Colonic mucosa (tissue), 4 donors: ENCODE data around the gene KIAA0586. TPM values are rescaled to one million over a fixed set of nuclear protein-coding genes. Genes with fewer than 3 reads are reported as not detected.

Experiments
- DNase-seq: peaks from one replicate; pipeline ENCODE4 v3.0.0-alpha.2; 2020
- H3K27ac ChIP-seq: fragments of 200-600 bp; one replicate; pipeline ENCODE4 v1.8.0; 2021
- H3K27me3 ChIP-seq: fragments of 200-600 bp; one replicate; pipeline ENCODE4 v1.8.0; 2021
- H3K36me3 ChIP-seq: fragments of 200-600 bp; one replicate; pipeline ENCODE4 v1.8.0; 2021
- H3K4me1 ChIP-seq: fragments of 200-600 bp; one replicate; pipeline ENCODE4 v1.8.0; 2021; ENCODE audit warnings: mild to moderate bottlenecking
- H3K4me3 ChIP-seq: fragments of 200-600 bp; one replicate; pipeline ENCODE4 v1.8.0; 2021
- H3K9ac ChIP-seq, 2 donors: one replicate each; pipeline ENCODE4 v1.7.0; 2013; ENCODE audit warnings: control low read depth in 2 of 2, low read depth in 2 of 2, low read length in 2 of 2
- H3K9me3 ChIP-seq: fragments of 200-600 bp; one replicate; pipeline ENCODE4 v1.8.0; 2021
- intact Hi-C: fragments of 100-400 bp; cut with DNase I; formaldehyde crosslinking; loops from one replicate; pipeline ENCODE4 v1.14.1; 2022
- total RNA-seq, 2 donors: library from RNA; stranded (reverse); fragmentation: NEBNext Ultra II Directional in 1 of 2; extraction: Animal tissue kit (Norgen Biotek cat#: 25700) in 1 of 2; gene quantifications; one replicate each; pipeline ENCODE4 v1.2.1, GENCODE V29; 2021
- TF ChIP-seq, protein P1 (sequence below): fragments of 200-600 bp; IDR thresholded peaks from one replicate; pipeline ENCODE4 v1.8.0; 2022; ENCODE audit warnings: antibody characterized with exemption, mild to moderate bottlenecking
- donor health status: healthy.
- donor health status: DM: no; HTN: no; CAD: no.
- donor health status: DM: no; HTN: no; CAD: no.

KIAA0586 gene
- total RNA-seq, 2 donors from 2014 or later, result 12.3 to 17.4 TPM

DNA sequence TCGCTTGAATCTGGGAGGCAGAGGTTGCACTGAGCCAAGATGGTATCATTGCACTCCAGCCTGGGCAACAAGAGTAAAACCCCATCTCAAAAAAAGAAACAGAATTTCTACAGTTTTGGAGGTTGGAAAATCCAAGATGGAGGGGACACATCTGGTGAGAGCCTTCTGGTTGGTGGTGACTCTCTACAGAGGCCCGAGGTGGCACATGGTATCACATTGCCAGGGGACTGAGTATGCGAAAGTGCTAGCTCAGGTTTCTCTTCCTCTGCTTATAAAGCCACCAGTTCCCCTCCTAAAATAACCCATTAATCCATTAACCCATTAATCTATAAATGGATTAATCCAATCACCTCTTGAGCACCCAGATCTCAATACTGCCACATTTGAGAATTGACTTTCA, 139.5 kb downstream of the KIAA0586 start:
- Histone ChIP-seq H3K4me3 (no peak overlapping the region), H3K4me1 (no peaks in the 10 kb centered on the region), H3K27ac (no peak overlapping the region), H3K9ac (no peak overlapping the region), H3K9me3 (no peaks in the 10 kb centered on the region), H3K27me3 (no peaks in the 10 kb centered on the region), H3K36me3 (no peaks in the 10 kb centered on the region)
- TF ChIP-seq, protein P1, sequence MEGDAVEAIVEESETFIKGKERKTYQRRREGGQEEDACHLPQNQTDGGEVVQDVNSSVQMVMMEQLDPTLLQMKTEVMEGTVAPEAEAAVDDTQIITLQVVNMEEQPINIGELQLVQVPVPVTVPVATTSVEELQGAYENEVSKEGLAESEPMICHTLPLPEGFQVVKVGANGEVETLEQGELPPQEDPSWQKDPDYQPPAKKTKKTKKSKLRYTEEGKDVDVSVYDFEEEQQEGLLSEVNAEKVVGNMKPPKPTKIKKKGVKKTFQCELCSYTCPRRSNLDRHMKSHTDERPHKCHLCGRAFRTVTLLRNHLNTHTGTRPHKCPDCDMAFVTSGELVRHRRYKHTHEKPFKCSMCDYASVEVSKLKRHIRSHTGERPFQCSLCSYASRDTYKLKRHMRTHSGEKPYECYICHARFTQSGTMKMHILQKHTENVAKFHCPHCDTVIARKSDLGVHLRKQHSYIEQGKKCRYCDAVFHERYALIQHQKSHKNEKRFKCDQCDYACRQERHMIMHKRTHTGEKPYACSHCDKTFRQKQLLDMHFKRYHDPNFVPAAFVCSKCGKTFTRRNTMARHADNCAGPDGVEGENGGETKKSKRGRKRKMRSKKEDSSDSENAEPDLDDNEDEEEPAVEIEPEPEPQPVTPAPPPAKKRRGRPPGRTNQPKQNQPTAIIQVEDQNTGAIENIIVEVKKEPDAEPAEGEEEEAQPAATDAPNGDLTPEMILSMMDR, result no peak
- no peak for DNase-seq
- intact Hi-C loops, result no loop called here

DNA sequence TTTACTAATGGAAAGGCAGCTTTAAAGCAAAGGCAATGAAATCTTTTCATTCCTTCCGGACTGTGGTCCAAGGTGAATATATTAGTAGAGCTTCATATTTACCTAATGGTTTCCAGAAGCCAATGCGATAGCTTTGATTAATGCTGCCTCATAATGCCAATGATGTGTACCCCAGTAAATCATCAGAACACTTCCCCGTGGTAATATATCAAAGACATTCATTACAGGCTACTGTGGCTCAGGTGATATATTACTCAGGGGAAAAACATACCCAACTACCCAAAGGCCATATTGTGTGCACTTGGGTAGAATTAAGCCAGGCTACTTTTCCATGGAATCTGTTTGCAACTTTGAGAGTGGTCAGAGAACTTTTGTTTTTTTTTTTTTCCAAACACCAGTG, 140.8 kb downstream of the KIAA0586 start:
- TF ChIP-seq, protein P1, result no peak
- Histone ChIP-seq H3K4me1 (no peaks in the 10 kb centered on the region), H3K27ac (no peak overlapping the region), H3K4me3 (no peak overlapping the region), H3K36me3 (no peaks in the 10 kb centered on the region), H3K9ac (no peak overlapping the region), H3K27me3 (no peaks in the 10 kb centered on the region), H3K9me3 (no peaks in the 10 kb centered on the region)
- DNase-seq, result no peak
- intact Hi-C loops, result no loop called here

DNA sequence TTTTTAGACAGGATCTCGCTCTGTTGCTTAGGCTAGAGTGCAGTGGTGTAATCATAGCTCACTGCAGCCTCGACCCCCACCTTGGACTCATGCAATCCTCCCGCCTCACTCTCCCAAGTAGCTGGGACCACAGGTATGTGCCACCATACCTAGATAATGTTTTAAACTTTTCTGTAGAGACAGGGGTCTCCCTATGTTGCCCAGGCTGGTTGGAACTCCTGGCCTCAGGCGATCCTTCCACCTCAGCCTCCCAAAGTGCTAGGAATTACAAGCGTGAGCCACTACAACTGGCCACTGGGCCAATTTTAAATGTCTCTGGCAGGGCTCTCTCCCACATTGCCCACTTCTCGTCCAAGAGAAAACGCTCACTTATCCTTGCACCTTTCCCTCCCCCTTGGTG, 143.7 kb downstream of the KIAA0586 start:
- Histone ChIP-seq H3K4me1 (no peaks in the 10 kb centered on the region), H3K27me3 (no peaks in the 10 kb centered on the region), H3K4me3 (no peak overlapping the region), H3K9ac (no peak overlapping the region), H3K9me3 (no peaks in the 10 kb centered on the region), H3K27ac (no peak overlapping the region), H3K36me3 (no peaks in the 10 kb centered on the region)
- no peak for DNase-seq
- TF ChIP-seq, protein P1, result no peak
- intact Hi-C loops, result no loop called here

DNA sequence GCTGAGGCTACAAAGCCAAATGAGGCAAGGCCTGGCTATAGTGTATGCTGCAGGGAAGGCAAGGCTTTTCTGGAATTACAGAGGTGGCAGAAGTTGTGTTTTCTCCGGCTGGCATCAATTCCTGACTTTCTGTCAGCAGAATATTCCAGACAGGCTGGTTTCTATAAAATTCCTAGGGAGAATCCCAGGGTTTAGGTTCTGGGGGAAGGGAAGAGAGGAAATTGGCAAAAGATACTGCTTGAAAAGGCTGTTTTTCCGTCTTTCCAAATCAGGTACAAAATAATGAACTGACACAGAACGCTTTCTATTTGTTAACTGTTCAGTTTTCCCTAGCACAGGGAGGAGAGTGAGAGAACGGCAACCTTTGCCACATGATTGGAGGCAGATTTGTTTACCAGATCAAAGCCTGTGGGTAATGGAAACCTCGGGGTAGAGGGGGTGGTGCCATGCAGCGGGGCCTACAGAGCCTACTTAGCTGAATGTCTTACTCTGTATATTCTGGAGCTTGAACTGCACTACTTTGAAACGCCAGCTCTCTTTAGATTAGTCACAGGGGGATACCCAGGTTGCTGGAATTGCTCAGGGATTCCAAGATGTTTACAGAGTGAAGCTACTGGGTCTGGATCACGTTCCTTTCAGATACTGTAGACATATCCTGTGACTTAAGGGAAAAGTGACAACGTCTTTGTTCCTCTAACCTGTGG, 144.4 kb downstream of the KIAA0586 start:
- Histone ChIP-seq H3K27me3 (no peaks in the 10 kb centered on the region), H3K9me3 (no peaks in the 10 kb centered on the region), H3K36me3 (no peaks in the 10 kb centered on the region), H3K4me1 (no peaks in the 10 kb centered on the region), H3K27ac (no peak overlapping the region), H3K9ac (no peak overlapping the region), H3K4me3 (no peak overlapping the region)
- TF ChIP-seq, protein P1, result no peak
- intact Hi-C loops, result no loop called here
- no peak for DNase-seq

DNA sequence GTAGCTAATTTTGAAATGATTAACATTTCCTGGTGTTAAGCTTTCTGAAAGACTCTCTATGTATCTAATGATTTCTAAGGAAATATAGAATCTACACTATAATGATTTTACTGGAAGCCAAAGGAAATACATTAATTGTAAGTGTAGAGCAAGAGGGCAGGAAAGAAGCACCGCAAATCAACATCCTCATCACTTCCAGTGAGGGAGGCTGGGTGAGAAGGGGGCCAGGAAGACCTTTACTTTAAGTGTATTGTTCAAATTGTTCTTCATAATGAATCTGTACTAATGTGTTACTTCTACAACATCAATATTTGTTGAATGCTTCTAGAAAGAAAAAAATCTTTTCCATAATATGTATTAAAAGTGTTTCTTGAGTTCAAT, 144.9 kb downstream of the KIAA0586 start:
- H3K4me1 ChIP-seq, result no peaks in the 10 kb centered on the region
- no peaks in the 10 kb centered on the region for H3K27me3 ChIP-seq
- no peaks in the 10 kb centered on the region for H3K36me3 ChIP-seq
- no peak overlapping the region for H3K27ac ChIP-seq
- TF ChIP-seq, protein P1, result no peak
- intact Hi-C loops, result no loop called here
- no peak for DNase-seq
- no peak overlapping the region for H3K9ac ChIP-seq
- H3K9me3 ChIP-seq, result no peaks in the 10 kb centered on the region
- H3K4me3 ChIP-seq, result no peak overlapping the region
